Uterus (tissue), 2 donors: ENCODE data around the gene XXYLT1.

Experiments
- CTCF ChIP-seq, 4 experiments: fragments of 200-600 bp in 2 of 4; fragments of 450-650 bp in 2 of 4; sonication (generic) in 2 of 4; IDR thresholded peaks; one replicate each; pipeline ENCODE4 v1.5.1; 2016 to 2019; ENCODE audit warnings: antibody characterized with exemption in 4 of 4, mild to moderate bottlenecking in 2 of 4, moderate library complexity in 1 of 4
- POLR2A ChIP-seq, 2 donors: fragments of 450-650 bp; IDR thresholded peaks; one replicate each; pipeline ENCODE4 v1.6.1; 2016; ENCODE audit warnings: antibody characterized with exemption in 2 of 2, mild to moderate bottlenecking in 1 of 2, moderate library complexity in 1 of 2

GRCh38 chr3:195062866-195063540, 208.0 kb downstream of the XXYLT1 start:
- TF ChIP-seq CTCF (IDR thresholded peaks at IDR 0.05) (no peak), POLR2A (IDR thresholded peaks at IDR 0.05) (no peak)
